HepG2 (cell line): ENCODE data around the gene BAHCC1. TPM values are rescaled to one million over a fixed set of nuclear protein-coding genes. Genes with fewer than 3 reads are reported as not detected.
A peak's percentile ranks its signal among the peaks of the same experiment; 100 is the strongest.

ENCODE experiments used
- ATF6 ChIP-seq: sonication (generic); formaldehyde crosslinking; conservative IDR thresholded peaks from 2 replicates; pipeline ENCODE4 v1.4.0; 2020; ENCODE audit warnings: missing genetic modification reagents
- LCORL ChIP-seq, 2 experiments: fragments of 450-650 bp in 1 of 2; sonication (generic) in 1 of 2; formaldehyde crosslinking in 1 of 2; IDR thresholded peaks; 2 replicates each; pipeline versions ENCODE4 v1.5.0 to v1.6.1; 2017 to 2020; ENCODE audit warnings: antibody characterized with exemption in 1 of 2, missing genetic modification reagents in 1 of 2
- MIXL1 ChIP-seq: IDR thresholded peaks from 2 replicates; pipeline ENCODE4 v1.6.1; 2016
- NCOA2 ChIP-seq: sonication (generic); formaldehyde crosslinking; IDR thresholded peaks from 2 replicates; pipeline ENCODE4 v1.8.0; 2022; ENCODE audit warnings: inconsistent platforms
- NFRKB ChIP-seq: fragments of 450-650 bp; IDR thresholded peaks from 2 replicates; pipeline ENCODE4 v1.6.1; 2017
- ZBTB20 ChIP-seq: sonication (generic); formaldehyde crosslinking; IDR thresholded peaks from 2 replicates; pipeline ENCODE4 v1.8.1; 2023; ENCODE audit warnings: missing genetic modification reagents, low read depth, mild to moderate bottlenecking, borderline replicate concordance
- ZBTB37 ChIP-seq: sonication (generic); formaldehyde crosslinking; IDR thresholded peaks from 2 replicates; pipeline ENCODE4 v1.4.0; 2020; ENCODE audit warnings: mild to moderate bottlenecking, missing genetic modification reagents
- ZBTB46 ChIP-seq: sonication (generic); formaldehyde crosslinking; IDR thresholded peaks from 2 replicates; pipeline ENCODE4 v1.4.0; 2020; ENCODE audit warnings: mild to moderate bottlenecking, missing genetic modification reagents, borderline replicate concordance
- ZNF12 ChIP-seq: sonication (generic); formaldehyde crosslinking; IDR thresholded peaks from 2 replicates; pipeline ENCODE4 v1.5.0; 2020; ENCODE audit warnings: missing genetic modification reagents
- ZNF274 ChIP-seq: sonication (generic); formaldehyde crosslinking; IDR thresholded peaks from 2 replicates; pipeline ENCODE4 v1.5.1; 2020; ENCODE audit warnings: mild to moderate bottlenecking, missing genetic modification reagents
- ZNF30 ChIP-seq: sonication (generic); formaldehyde crosslinking; IDR thresholded peaks from 2 replicates; pipeline ENCODE4 v1.5.0; 2020; ENCODE audit warnings: mild to moderate bottlenecking, missing genetic modification reagents
- ZNF567 ChIP-seq: sonication (generic); formaldehyde crosslinking; IDR thresholded peaks from 2 replicates; pipeline ENCODE4 v1.8.1; 2023; ENCODE audit warnings: mild to moderate bottlenecking, missing genetic modification reagents, borderline replicate concordance
- ZNF687 ChIP-seq: sonication (generic); formaldehyde crosslinking; IDR thresholded peaks from 2 replicates; pipeline ENCODE4 v1.5.1; 2020; ENCODE audit warnings: mild to moderate bottlenecking, missing genetic modification reagents, moderate library complexity
- polyA plus RNA-seq, 8 experiments: library from polyadenylated mRNA; depleted of rRNA in 3 of 8; stranded (reverse) in 7 of 8; unstranded in 1 of 8; fragments of >200 nt; fragmentation: Illumina TruSeq in 4 of 8; extraction: Trizol in 4 of 8; gene quantifications; 2 replicates each; pipeline versions ENCODE4 v1.2.1 to v1.2.3, GENCODE V29; 2011 to 2016; ENCODE audit warnings: low read depth in 4 of 8, missing spikeins in 1 of 8, mixed read lengths in 1 of 8; ENCODE audit not compliant: insufficient read depth in 1 of 8
- total RNA-seq, 5 experiments: library from RNA; depleted of rRNA; stranded (reverse); fragments of >200 nt; fragmentation: Illumina TruSeq; extraction: Trizol; gene quantifications; 2 replicates each; pipeline ENCODE4 v1.2.3, GENCODE V29; 2016; ENCODE audit warnings: low read depth in 1 of 5
- TF ChIP-seq, protein P1 (sequence below): IDR thresholded peaks from 2 replicates; pipeline ENCODE4 v1.6.1; 2012; ENCODE audit warnings: inconsistent platforms
- TF ChIP-seq, protein P2 (sequence below): sonication (generic); formaldehyde crosslinking; IDR thresholded peaks from 2 replicates; pipeline ENCODE4 v1.5.1; 2020; ENCODE audit warnings: missing genetic modification reagents, mild to moderate bottlenecking, borderline replicate concordance
- TF ChIP-seq, protein P3 (sequence below): sonication (generic); formaldehyde crosslinking; IDR thresholded peaks from 2 replicates; pipeline ENCODE4 v1.5.1; 2020; ENCODE audit warnings: mild to moderate bottlenecking, missing genetic modification reagents, moderate library complexity

Gene BAHCC1
- total and polyA plus RNA-seq, 2 of the 13 experiments (the other 11 are each of a cell fraction or from before 2014, with no cell fraction given): 1.4 to 1.7 TPM

GRCh38 chr17:81488276-81488860, 93.1 kb downstream of the BAHCC1 start (continued):
- TF ChIP-seq ZNF687 (CRISPR knock-in tag): peak; percentile 13
- TF ChIP-seq MIXL1 (CRISPR knock-in tag): no peak
- TF ChIP-seq, protein P1, sequence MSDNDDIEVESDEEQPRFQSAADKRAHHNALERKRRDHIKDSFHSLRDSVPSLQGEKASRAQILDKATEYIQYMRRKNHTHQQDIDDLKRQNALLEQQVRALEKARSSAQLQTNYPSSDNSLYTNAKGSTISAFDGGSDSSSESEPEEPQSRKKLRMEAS: no peak
- no peak for TF ChIP-seq LCORL (IDR thresholded peaks at IDR 0.05)
- no peak for TF ChIP-seq LCORL (CRISPR knock-in tag; IDR thresholded peaks at IDR 0.05)
- TF ChIP-seq ZNF12 (CRISPR knock-in tag): no peak
- TF ChIP-seq, protein P2, sequence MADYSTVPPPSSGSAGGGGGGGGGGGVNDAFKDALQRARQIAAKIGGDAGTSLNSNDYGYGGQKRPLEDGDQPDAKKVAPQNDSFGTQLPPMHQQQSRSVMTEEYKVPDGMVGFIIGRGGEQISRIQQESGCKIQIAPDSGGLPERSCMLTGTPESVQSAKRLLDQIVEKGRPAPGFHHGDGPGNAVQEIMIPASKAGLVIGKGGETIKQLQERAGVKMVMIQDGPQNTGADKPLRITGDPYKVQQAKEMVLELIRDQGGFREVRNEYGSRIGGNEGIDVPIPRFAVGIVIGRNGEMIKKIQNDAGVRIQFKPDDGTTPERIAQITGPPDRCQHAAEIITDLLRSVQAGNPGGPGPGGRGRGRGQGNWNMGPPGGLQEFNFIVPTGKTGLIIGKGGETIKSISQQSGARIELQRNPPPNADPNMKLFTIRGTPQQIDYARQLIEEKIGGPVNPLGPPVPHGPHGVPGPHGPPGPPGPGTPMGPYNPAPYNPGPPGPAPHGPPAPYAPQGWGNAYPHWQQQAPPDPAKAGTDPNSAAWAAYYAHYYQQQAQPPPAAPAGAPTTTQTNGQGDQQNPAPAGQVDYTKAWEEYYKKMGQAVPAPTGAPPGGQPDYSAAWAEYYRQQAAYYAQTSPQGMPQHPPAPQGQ: no peak
- TF ChIP-seq ZBTB20 (CRISPR knock-in tag): 0 out of 2 replicates have a peak, but pooled peaks have one; percentile 7
- TF ChIP-seq ZNF274 (CRISPR knock-in tag): no peak
- TF ChIP-seq, protein P3, sequence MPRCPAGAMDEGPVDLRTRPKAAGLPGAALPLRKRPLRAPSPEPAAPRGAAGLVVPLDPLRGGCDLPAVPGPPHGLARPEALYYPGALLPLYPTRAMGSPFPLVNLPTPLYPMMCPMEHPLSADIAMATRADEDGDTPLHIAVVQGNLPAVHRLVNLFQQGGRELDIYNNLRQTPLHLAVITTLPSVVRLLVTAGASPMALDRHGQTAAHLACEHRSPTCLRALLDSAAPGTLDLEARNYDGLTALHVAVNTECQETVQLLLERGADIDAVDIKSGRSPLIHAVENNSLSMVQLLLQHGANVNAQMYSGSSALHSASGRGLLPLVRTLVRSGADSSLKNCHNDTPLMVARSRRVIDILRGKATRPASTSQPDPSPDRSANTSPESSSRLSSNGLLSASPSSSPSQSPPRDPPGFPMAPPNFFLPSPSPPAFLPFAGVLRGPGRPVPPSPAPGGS (CRISPR knock-in tag): 0 out of 2 replicates have a peak, but pooled peaks have one; percentile 2
- no peak for TF ChIP-seq ATF6 (CRISPR knock-in tag)
- TF ChIP-seq ZBTB46: no peak
- TF ChIP-seq ZNF30 (CRISPR knock-in tag): no peak; the same call in 1 of the 2 replicates
- 0 out of 2 replicates have a peak, but pooled peaks have one; percentile 15 for TF ChIP-seq ZNF567 (CRISPR knock-in tag)
- TF ChIP-seq NFRKB: no peak
- no peak for TF ChIP-seq NCOA2 (CRISPR knock-in tag)
- TF ChIP-seq ZBTB37 (CRISPR knock-in tag): no peak
